B cell (primary cell): ENCODE measurements around the gene CCR9. TPM values are rescaled to one million over a fixed set of nuclear protein-coding genes. Genes with fewer than 3 reads are reported as not detected.

ENCODE experiments used
- ATAC-seq: fragments of 200-7000 bp; cut with Tn5 transposase; one replicate; pipeline ENCODE4 v1.10.0; 2021; ENCODE audit warnings: low read depth, mild to moderate bottlenecking, moderate number of reproducible peaks, moderate library complexity
- CTCF ChIA-PET: fragments of 350-600 bp; sonication (Branson Sonifier 250); formaldehyde crosslinking; loops from one replicate; lab custom pipeline; 2021; ENCODE audit warnings: antibody characterized with exemption, inconsistent platforms; lab: Charles Lee
- POLR2A ChIA-PET: fragments of 350-600 bp; sonication (Branson Sonifier 250); formaldehyde crosslinking; loops from one replicate; lab custom pipeline; 2021; ENCODE audit warnings: antibody characterized with exemption; lab: Charles Lee
- DNase-seq: peaks from one replicate; pipeline ENCODE4 v3.0.0; 2013
- H2AFZ ChIP-seq: 2 replicates; pipeline ENCODE4 v1.6.1; 2012; ENCODE audit warnings: mild to moderate bottlenecking, low read depth, low read length; ENCODE audit not compliant: insufficient read depth, poor library complexity, severe bottlenecking
- H3K27ac ChIP-seq, 2 donors: 1 replicate in 1 of 2; 2 replicates in 1 of 2; pipeline ENCODE4 v1.5.1; 2012 to 2013; ENCODE audit warnings: low read length in 2 of 2, mild to moderate bottlenecking in 2 of 2, moderate library complexity in 1 of 2
- H3K27me3 ChIP-seq, 4 experiments: fragments of 200-600 bp in 1 of 4; sonication (generic) in 1 of 4; replicated peaks in 1 of 4; 1 replicate in 2 of 4; 2 replicates in 2 of 4; pipeline versions ENCODE4 v1.6.1 to v1.7.0; 2013 to 2016; ENCODE audit warnings: low read length in 3 of 4, mild to moderate bottlenecking in 2 of 4, mixed read lengths in 1 of 4, moderate library complexity in 1 of 4; ENCODE audit not compliant: insufficient read depth in 4 of 4, control insufficient read depth in 3 of 4; ENCODE audit errors: control extremely low read depth in 1 of 4
- H3K36me3 ChIP-seq, 2 experiments: replicated peaks in 1 of 2; 1 replicate in 1 of 2; 2 replicates in 1 of 2; pipeline versions ENCODE4 v1.6.1 to v1.7.1; 2013; ENCODE audit warnings: low read length in 1 of 2; ENCODE audit not compliant: insufficient read depth in 2 of 2, control insufficient read depth in 1 of 2; ENCODE audit errors: control extremely low read depth in 1 of 2, extremely low read depth in 1 of 2
- H3K4me1 ChIP-seq, 2 donors: fragments of 200-600 bp in 1 of 2; sonication (generic) in 1 of 2; 1 replicate in 1 of 2; 2 replicates in 1 of 2; pipeline versions ENCODE4 v1.5.1 to v1.6.1; 2013 to 2017; ENCODE audit warnings: low read length in 2 of 2; ENCODE audit not compliant: control insufficient read depth in 2 of 2, insufficient read depth in 2 of 2
- H3K4me2 ChIP-seq: replicated peaks from 2 replicates; pipeline ENCODE3; 2012; ENCODE audit warnings: mild to moderate bottlenecking, low read depth, low read length; ENCODE audit not compliant: poor library complexity, severe bottlenecking
- H3K4me3 ChIP-seq, 5 experiments: fragments of 200-600 bp in 1 of 5; sonication (generic) in 1 of 5; 1 replicate in 3 of 5; 2 replicates in 2 of 5; pipeline versions ENCODE4 v1.5.1 to v1.7.0; 2011 to 2016; ENCODE audit warnings: low read length in 4 of 5, mild to moderate bottlenecking in 4 of 5, low read depth in 2 of 5, control low read depth in 1 of 5, moderate library complexity in 1 of 5; ENCODE audit not compliant: insufficient read depth in 1 of 5; ENCODE audit errors: control extremely low read depth in 1 of 5, extremely low read depth in 1 of 5
- H3K79me2 ChIP-seq: fragments of 200-600 bp; sonication (generic); one replicate; pipeline ENCODE4 v1.6.0; 2016; ENCODE audit warnings: low read length; ENCODE audit not compliant: control insufficient read depth, insufficient read depth
- H3K9ac ChIP-seq: fragments of 200-600 bp; sonication (generic); 2 replicates; pipeline ENCODE4 v1.6.1; 2017; ENCODE audit warnings: mild to moderate bottlenecking, low read length, moderate library complexity
- H3K9me3 ChIP-seq, 3 donors: one replicate each; pipeline versions ENCODE4 v1.6.1 to v1.7.1; 2013; ENCODE audit warnings: low read length in 2 of 3; ENCODE audit not compliant: control insufficient read depth in 2 of 3, insufficient read depth in 1 of 3; ENCODE audit errors: control extremely low read depth in 1 of 3
- H4K20me1 ChIP-seq: 2 replicates; pipeline ENCODE4 v1.6.0; 2012; ENCODE audit warnings: mild to moderate bottlenecking, low read length; ENCODE audit not compliant: insufficient read depth, control insufficient read depth, poor library complexity, severe bottlenecking
- H3K27ac Mint-ChIP-seq: one replicate; pipeline ENCODE4 v1.8.0; 2021; ENCODE audit warnings: mixed read lengths
- H3K27me3 Mint-ChIP-seq: one replicate; pipeline ENCODE4 v1.8.0; 2021; ENCODE audit warnings: mixed read lengths
- H3K4me1 Mint-ChIP-seq: one replicate; pipeline ENCODE4 v1.8.0; 2021; ENCODE audit warnings: mixed read lengths
- H3K4me3 Mint-ChIP-seq: one replicate; pipeline ENCODE4 v1.8.0; 2021; ENCODE audit warnings: mixed read lengths
- H3K9me3 Mint-ChIP-seq: one replicate; pipeline ENCODE4 v1.8.0; 2022; ENCODE audit warnings: mixed read lengths; ENCODE audit not compliant: insufficient read depth
- CTCF ChIP-seq: fragments of 200-600 bp; IDR thresholded peaks from one replicate; pipeline ENCODE4 v1.8.0; 2022; ENCODE audit warnings: antibody characterized with exemption, mild to moderate bottlenecking
- EZH2 ChIP-seq: IDR thresholded peaks from 2 replicates; pipeline ENCODE4 v1.6.1; 2012; ENCODE audit warnings: borderline replicate concordance, low read depth, mild to moderate bottlenecking, moderate library complexity, low read length; ENCODE audit not compliant: insufficient read depth, poor library complexity, severe bottlenecking
- WGBS: methylation state at CpG from one replicate; pipeline ENCODE4 v1.1.5; 2013; ENCODE audit warnings: missing lambda C conversion rate; ENCODE audit not compliant: insufficient coverage; 5-methylcytosine and 5-hydroxymethylcytosine counted together
- intact Hi-C: fragments of 100-400 bp; cut with micrococcal nuclease; formaldehyde crosslinking; loops from one replicate; pipeline ENCODE4 v1.10.0; 2022
- polyA plus RNA-seq: library from polyadenylated mRNA; depleted of rRNA; stranded (reverse); fragments of >200 nt; gene quantifications from 2 replicates; pipeline ENCODE4 v1.2.3, GENCODE V29; 2012
- total RNA-seq, 2 donors: library from RNA; stranded (reverse); fragments of 120-200 nt in 1 of 2; gene quantifications; 1 replicate in 1 of 2; 2 replicates in 1 of 2; pipeline versions ENCODE4 v1.2.3 to v1.2.4, GENCODE V29; 2013 to 2022

Gene CCR9
- total and polyA plus RNA-seq, 2 donors (not counting 1 experiment from before 2014, with no cell fraction given) = 0.76 to 1.1 TPM

DNA sequence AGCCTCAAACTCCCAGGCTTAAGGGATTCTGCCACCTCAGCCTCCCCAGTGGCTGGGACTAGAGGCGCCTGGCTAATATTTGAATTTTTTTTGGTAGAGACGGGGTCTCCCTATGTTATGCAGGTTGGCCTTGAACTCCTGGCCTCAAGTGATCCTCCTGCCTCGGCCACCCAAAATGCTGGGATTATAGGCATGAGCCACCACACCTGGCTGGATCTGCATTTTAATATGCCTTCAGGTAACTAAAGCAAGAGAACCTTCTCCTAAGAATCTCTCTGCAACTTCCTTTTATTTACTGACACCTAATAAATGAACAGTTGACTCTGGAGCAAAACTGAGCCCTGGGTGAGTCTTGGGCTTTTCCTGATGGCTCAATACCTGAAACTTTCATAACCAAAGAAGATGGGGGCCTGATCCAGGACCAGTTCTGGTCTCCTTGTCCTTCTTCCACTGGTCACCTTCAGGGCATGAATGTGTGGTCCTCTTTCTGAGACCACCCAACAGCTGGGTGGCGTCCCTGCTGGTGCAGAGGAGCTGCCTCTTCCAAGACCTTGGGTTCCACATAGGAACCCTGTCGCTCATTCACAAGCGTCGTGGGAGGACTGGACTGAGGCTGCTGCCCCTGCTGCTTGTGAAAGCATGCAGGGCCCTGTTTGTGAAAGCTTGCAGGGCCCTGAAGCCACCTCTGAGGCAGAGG, 28.2 kb downstream of the CCR9 start:
- CTCF ChIA-PET = no interaction called here
- Histone ChIP-seq H3K4me3 (no peak overlapping the region), H3K4me2 (no peak overlapping the region), H3K9me3 (no peaks in the 10 kb centered on the region), H4K20me1 (no peaks in the 10 kb centered on the region), H3K36me3 (peaks cover 2 to 4% of the 10 kb centered on the region in 2 experiments), H3K9ac (no peak overlapping the region), H3K4me1 (peaks cover 14 to 36% of the 10 kb centered on the region in 2 donors), H2AFZ (no peak overlapping the region), H3K27ac (no peak overlapping the region), H3K27me3 (no peaks in the 10 kb centered on the region), H3K79me2 (no peaks in the 10 kb centered on the region)
- no peak overlapping the region for H3K27ac Mint-ChIP-seq
- POLR2A ChIA-PET = no interaction called here
- ATAC-seq = no peak
- TF ChIP-seq CTCF (no peak), EZH2 (no peak)
- intact Hi-C loops = no loop called here
- no peaks in the 10 kb centered on the region for H3K9me3 Mint-ChIP-seq
- H3K27me3 Mint-ChIP-seq = no peaks in the 10 kb centered on the region
- H3K4me3 Mint-ChIP-seq = no peak overlapping the region
- H3K4me1 Mint-ChIP-seq = peaks cover 32% of the 10 kb centered on the region
- DNase-seq = no peak
- 88% methylated on average over 7 of the region's 7 CpGs for WGBS

GRCh38 chr3:45915059-45915439, 28.7 kb downstream of the CCR9 start:
- POLR2A ChIA-PET = no interaction called here
- ATAC-seq (no peak), DNase-seq (no peak)
- H3K27ac ChIP-seq = no peak overlapping the region
- peak overlapping the region; percentile 50 for H3K27ac Mint-ChIP-seq
- H3K9me3 Mint-ChIP-seq = no peaks in the 10 kb centered on the region
- no peaks in the 10 kb centered on the region for H4K20me1 ChIP-seq
- no peaks in the 10 kb centered on the region for H3K27me3 ChIP-seq
- H3K4me3 Mint-ChIP-seq = peak overlapping the region; percentile 52
- peaks cover 9 to 30% of the 10 kb centered on the region in 2 donors for H3K4me1 ChIP-seq
- H3K79me2 ChIP-seq = no peaks in the 10 kb centered on the region
- no peaks in the 10 kb centered on the region for H3K27me3 Mint-ChIP-seq
- H3K4me1 Mint-ChIP-seq = peaks cover 26% of the 10 kb centered on the region
- H3K4me3 ChIP-seq = no peak overlapping the region
- no peak overlapping the region for H3K9ac ChIP-seq
- no peak for TF ChIP-seq EZH2
- no peak for TF ChIP-seq CTCF
- WGBS = 76% methylated on average over 9 of the region's 9 CpGs
- CTCF ChIA-PET = no interaction called here
- intact Hi-C loops = no loop called here
- H2AFZ ChIP-seq = peak overlapping the region; percentile 5
- H3K4me2 ChIP-seq = no peak overlapping the region
- peaks cover 2 to 8% of the 10 kb centered on the region in 2 experiments for H3K36me3 ChIP-seq
- H3K9me3 ChIP-seq = no peaks in the 10 kb centered on the region
